Left ventricle myocardium inferior (tissue), 1 donor: ENCODE data around the gene CLEC2D. TPM values are rescaled to one million over a fixed set of nuclear protein-coding genes. Genes with fewer than 3 reads are reported as not detected.

Source experiments
- DNase-seq: peaks from one replicate; pipeline ENCODE4 v3.0.0-alpha.2; 2020
- H3K27ac ChIP-seq: fragments of 200-600 bp; replicated peaks from 2 replicates; pipeline ENCODE4 v1.8.0; 2021
- H3K27me3 ChIP-seq: fragments of 200-600 bp; 2 replicates; pipeline ENCODE4 v1.8.0; 2021; ENCODE audit warnings: low read depth
- H3K36me3 ChIP-seq: fragments of 200-600 bp; 2 replicates; pipeline ENCODE4 v1.8.0; 2021
- H3K4me1 ChIP-seq: fragments of 200-600 bp; 2 replicates; pipeline ENCODE4 v1.8.0; 2021
- H3K4me3 ChIP-seq: fragments of 200-600 bp; 2 replicates; pipeline ENCODE4 v1.8.0; 2021; ENCODE audit warnings: mild to moderate bottlenecking, moderate library complexity
- H3K9me3 ChIP-seq: fragments of 200-600 bp; replicated peaks from 2 replicates; pipeline ENCODE4 v1.8.0; 2021
- intact Hi-C: fragments of 100-400 bp; cut with micrococcal nuclease; formaldehyde crosslinking; loops from one replicate; pipeline ENCODE4 v1.11.0; 2022
- total RNA-seq: library from RNA; stranded (reverse); fragmentation: NEBNext Ultra II Directional; extraction: Animal tissue kit (Norgen Biotek cat#: 25700); gene quantifications from one replicate; pipeline ENCODE4 v1.2.1, GENCODE V29; 2021
- TF ChIP-seq, protein P1 (sequence below): fragments of 200-600 bp; IDR thresholded peaks from 2 replicates; pipeline ENCODE4 v1.8.0; 2021; ENCODE audit warnings: antibody characterized with exemption, mild to moderate bottlenecking, borderline replicate concordance
- donor health status: DM: no; HTN: yes; CAD: no; lungs with severe emphysema.

CLEC2D gene
- total RNA-seq, 1 donor from 2014 or later = 3.3 TPM

DNA sequence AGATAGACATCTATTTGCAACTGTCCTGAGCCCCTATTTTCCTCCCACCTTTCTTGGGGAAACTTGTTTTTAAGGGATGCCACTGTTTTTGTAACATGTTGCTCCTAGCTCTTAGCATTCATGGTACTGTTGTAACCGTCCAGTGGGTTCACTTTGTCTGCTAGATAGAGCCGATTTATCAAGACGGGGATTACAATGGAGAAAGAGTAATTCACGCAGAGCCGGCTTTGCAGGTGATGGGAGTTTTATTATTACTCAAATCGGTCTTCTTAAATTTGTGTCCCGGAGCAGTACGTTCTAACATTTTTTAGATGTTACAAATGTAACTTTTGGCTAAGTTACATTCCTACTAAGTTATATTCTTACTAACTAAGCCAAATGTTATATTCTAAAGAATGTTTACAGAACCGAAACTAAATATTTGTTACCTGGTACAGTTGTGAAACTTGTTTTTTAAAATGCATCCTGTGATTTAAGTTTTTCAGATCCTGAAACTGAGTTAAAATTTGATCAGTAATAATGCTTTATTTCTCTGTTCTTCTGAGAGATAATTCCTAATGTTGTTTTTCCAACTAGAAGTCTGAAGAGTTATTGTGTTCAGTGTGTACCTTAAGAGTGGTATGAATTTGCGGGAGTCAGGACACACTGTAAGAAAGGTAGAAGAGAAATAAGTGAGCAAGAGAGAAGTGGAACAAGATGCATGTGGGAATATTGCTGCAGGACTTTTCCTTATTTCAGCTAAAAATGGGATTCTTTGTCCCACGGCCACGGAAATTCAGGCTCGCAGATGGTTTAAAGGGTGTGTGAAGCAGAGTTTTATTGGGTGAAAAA is 20.6 kb upstream of the CLEC2D start:
- intact Hi-C loops = no loop called here
- Histone ChIP-seq H3K27me3 (no peaks in the 10 kb centered on the region), H3K27ac (peak overlapping the region; percentile 94), H3K4me1 (peaks cover 53% of the 10 kb centered on the region), H3K4me3 (peak overlapping the region; percentile 83), H3K36me3 (peaks cover 4% of the 10 kb centered on the region), H3K9me3 (no peaks in the 10 kb centered on the region)
- DNase-seq = no peak
- TF ChIP-seq, protein P1, sequence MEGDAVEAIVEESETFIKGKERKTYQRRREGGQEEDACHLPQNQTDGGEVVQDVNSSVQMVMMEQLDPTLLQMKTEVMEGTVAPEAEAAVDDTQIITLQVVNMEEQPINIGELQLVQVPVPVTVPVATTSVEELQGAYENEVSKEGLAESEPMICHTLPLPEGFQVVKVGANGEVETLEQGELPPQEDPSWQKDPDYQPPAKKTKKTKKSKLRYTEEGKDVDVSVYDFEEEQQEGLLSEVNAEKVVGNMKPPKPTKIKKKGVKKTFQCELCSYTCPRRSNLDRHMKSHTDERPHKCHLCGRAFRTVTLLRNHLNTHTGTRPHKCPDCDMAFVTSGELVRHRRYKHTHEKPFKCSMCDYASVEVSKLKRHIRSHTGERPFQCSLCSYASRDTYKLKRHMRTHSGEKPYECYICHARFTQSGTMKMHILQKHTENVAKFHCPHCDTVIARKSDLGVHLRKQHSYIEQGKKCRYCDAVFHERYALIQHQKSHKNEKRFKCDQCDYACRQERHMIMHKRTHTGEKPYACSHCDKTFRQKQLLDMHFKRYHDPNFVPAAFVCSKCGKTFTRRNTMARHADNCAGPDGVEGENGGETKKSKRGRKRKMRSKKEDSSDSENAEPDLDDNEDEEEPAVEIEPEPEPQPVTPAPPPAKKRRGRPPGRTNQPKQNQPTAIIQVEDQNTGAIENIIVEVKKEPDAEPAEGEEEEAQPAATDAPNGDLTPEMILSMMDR = no peak

- H3K4me1 ChIP-seq = peaks cover 53% of the 10 kb centered on the region
- peak overlapping the region; percentile 94 for H3K27ac ChIP-seq
- TF ChIP-seq, protein P1 = no peak
- no peaks in the 10 kb centered on the region for H3K9me3 ChIP-seq
- DNase-seq = no peak
- H3K4me3 ChIP-seq = peak overlapping the region; percentile 83
- H3K27me3 ChIP-seq = no peaks in the 10 kb centered on the region
- intact Hi-C loops = no loop called here
- H3K36me3 ChIP-seq = peaks cover 10% of the 10 kb centered on the region
Observed at GRCh38 chr12:9649532-9649940, 20.0 kb upstream of the CLEC2D start.

- intact Hi-C loops = no loop called here
- TF ChIP-seq, protein P1 = no peak
- no peaks in the 10 kb centered on the region for H3K9me3 ChIP-seq
- no peaks in the 10 kb centered on the region for H3K27me3 ChIP-seq
- peak overlapping the region; percentile 94 for H3K27ac ChIP-seq
- H3K4me1 ChIP-seq = peaks cover 53% of the 10 kb centered on the region
- no peak for DNase-seq
- H3K4me3 ChIP-seq = peak overlapping the region; percentile 83
- peaks cover 13% of the 10 kb centered on the region for H3K36me3 ChIP-seq
Observed at GRCh38 chr12:9650151-9650576, 19.3 kb upstream of the CLEC2D start.

- Histone ChIP-seq H3K36me3 (peaks cover 18% of the 10 kb centered on the region), H3K9me3 (no peaks in the 10 kb centered on the region), H3K4me1 (peaks cover 53% of the 10 kb centered on the region), H3K27ac (peak overlapping the region; percentile 94), H3K27me3 (no peaks in the 10 kb centered on the region), H3K4me3 (peak overlapping the region; percentile 1)
- TF ChIP-seq, protein P1 = no peak
- intact Hi-C loops = no loop called here
- no peak for DNase-seq
Observed at GRCh38 chr12:9651265-9651729, 18.2 kb upstream of the CLEC2D start.

GRCh38 chr12:9660046-9660445 is 9.5 kb upstream of the CLEC2D start:
- no peak overlapping the region for H3K27ac ChIP-seq
- H3K4me3 ChIP-seq = no peak overlapping the region
- DNase-seq = no peak
- H3K4me1 ChIP-seq = no peaks in the 10 kb centered on the region
- intact Hi-C loops = no loop called here
- TF ChIP-seq, protein P1 = no peak
- H3K27me3 ChIP-seq = no peaks in the 10 kb centered on the region
- H3K36me3 ChIP-seq = peaks cover 69% of the 10 kb centered on the region
- no peaks in the 10 kb centered on the region for H3K9me3 ChIP-seq
